Measurements from ENCODE around the gene ARID1A.

ARID1A gene

DNA sequence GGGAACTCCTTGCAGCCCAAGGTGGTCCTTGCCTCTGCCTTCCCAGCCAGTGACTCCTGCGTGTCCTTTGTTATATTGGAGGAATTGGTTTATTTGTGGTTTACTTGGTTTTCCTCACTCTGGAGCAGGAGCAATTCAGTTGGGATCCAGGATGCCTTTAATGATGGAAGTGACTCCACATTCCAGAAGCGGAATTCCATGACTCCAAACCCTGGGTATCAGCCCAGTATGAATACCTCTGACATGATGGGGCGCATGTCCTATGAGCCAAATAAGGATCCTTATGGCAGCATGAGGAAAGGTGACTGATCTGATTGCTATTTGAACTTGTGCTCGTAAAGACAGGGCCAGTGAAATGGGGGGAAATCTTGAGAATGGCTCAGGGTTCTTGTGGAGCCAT, 76.9 kb downstream of the ARID1A start:
- no peak for DNase-seq (ENCODE audit: low read depth)
- no peak overlapping the region for H3K4me3 ChIP-seq (ENCODE audit: low read depth, low read length)
- TF ChIP-seq, protein P1, sequence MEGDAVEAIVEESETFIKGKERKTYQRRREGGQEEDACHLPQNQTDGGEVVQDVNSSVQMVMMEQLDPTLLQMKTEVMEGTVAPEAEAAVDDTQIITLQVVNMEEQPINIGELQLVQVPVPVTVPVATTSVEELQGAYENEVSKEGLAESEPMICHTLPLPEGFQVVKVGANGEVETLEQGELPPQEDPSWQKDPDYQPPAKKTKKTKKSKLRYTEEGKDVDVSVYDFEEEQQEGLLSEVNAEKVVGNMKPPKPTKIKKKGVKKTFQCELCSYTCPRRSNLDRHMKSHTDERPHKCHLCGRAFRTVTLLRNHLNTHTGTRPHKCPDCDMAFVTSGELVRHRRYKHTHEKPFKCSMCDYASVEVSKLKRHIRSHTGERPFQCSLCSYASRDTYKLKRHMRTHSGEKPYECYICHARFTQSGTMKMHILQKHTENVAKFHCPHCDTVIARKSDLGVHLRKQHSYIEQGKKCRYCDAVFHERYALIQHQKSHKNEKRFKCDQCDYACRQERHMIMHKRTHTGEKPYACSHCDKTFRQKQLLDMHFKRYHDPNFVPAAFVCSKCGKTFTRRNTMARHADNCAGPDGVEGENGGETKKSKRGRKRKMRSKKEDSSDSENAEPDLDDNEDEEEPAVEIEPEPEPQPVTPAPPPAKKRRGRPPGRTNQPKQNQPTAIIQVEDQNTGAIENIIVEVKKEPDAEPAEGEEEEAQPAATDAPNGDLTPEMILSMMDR (IDR thresholded peaks at IDR 0.05; ENCODE audit: low read depth, low read length, missing control alignments): no peak

DNA sequence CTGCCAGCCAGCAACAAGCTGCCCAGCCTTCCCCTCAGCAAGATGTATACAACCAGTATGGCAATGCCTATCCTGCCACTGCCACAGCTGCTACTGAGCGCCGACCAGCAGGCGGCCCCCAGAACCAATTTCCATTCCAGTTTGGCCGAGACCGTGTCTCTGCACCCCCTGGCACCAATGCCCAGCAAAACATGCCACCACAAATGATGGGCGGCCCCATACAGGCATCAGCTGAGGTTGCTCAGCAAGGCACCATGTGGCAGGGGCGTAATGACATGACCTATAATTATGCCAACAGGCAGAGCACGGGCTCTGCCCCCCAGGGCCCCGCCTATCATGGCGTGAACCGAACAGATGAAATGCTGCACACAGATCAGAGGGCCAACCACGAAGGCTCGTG, 78.6 kb downstream of the ARID1A start:
- DNase-seq (ENCODE audit: low read depth): no peak
- H3K4me3 ChIP-seq (ENCODE audit: low read depth, low read length): no peak overlapping the region
- TF ChIP-seq, protein P1 (IDR thresholded peaks at IDR 0.05; ENCODE audit: low read depth, low read length, missing control alignments): no peak

DNA sequence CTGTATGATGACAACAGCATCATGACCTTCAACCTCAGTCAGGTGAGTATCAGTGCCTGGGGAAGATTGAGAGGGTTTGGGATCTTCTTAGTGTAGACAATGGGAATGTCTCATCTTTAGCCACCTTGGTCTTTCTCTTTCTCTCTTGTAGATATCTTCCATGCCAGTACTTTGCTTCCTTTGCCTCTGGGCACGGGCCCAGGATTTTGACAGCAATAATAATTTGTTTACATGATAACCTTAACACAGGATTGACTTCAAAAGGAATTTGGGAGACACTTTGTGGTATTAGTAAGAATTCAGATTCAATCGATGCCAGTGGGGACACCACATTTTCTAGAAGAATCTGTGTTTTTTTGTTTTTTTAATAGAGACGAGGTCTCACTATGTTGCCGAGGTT, 79.9 kb downstream of the ARID1A start:
- TF ChIP-seq, protein P1 (IDR thresholded peaks at IDR 0.05; ENCODE audit: low read depth, low read length, missing control alignments): no peak
- DNase-seq (ENCODE audit: low read depth): no peak
- no peak overlapping the region for H3K4me3 ChIP-seq (ENCODE audit: low read depth, low read length)

DNA sequence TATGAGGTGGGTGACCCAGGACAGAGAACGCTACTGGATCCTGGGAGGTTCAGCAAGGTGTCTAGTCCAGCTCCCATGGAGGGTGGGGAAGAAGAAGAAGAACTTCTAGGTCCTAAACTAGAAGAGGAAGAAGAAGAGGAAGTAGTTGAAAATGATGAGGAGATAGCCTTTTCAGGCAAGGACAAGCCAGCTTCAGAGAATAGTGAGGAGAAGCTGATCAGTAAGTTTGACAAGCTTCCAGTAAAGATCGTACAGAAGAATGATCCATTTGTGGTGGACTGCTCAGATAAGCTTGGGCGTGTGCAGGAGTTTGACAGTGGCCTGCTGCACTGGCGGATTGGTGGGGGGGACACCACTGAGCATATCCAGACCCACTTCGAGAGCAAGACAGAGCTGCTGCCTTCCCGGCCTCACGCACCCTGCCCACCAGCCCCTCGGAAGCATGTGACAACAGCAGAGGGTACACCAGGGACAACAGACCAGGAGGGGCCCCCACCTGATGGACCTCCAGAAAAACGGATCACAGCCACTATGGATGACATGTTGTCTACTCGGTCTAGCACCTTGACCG, 83.4 kb downstream of the ARID1A start:
- TF ChIP-seq, protein P1 (IDR thresholded peaks at IDR 0.05; ENCODE audit: low read depth, low read length, missing control alignments): no peak
- no peak for DNase-seq (ENCODE audit: low read depth)
- no peak overlapping the region for H3K4me3 ChIP-seq (ENCODE audit: low read depth, low read length)

DNA sequence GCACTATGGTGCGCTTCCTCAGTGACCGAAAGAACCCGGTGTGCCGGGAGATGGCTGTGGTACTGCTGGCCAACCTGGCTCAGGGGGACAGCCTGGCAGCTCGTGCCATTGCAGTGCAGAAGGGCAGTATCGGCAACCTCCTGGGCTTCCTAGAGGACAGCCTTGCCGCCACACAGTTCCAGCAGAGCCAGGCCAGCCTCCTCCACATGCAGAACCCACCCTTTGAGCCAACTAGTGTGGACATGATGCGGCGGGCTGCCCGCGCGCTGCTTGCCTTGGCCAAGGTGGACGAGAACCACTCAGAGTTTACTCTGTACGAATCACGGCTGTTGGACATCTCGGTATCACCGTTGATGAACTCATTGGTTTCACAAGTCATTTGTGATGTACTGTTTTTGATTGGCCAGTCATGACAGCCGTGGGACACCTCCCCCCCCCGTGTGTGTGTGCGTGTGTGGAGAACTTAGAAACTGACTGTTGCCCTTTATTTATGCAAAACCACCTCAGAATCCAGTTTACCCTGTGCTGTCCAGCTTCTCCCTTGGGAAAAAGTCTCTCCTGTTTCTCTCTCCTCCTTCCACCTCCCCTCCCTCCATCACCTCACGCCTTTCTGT, 84.6 kb downstream of the ARID1A start:
- no peak overlapping the region for H3K4me3 ChIP-seq (ENCODE audit: low read depth, low read length)
- TF ChIP-seq, protein P1 (IDR thresholded peaks at IDR 0.05; ENCODE audit: low read depth, low read length, missing control alignments): no peak
- no peak for DNase-seq (ENCODE audit: low read depth)

DNA sequence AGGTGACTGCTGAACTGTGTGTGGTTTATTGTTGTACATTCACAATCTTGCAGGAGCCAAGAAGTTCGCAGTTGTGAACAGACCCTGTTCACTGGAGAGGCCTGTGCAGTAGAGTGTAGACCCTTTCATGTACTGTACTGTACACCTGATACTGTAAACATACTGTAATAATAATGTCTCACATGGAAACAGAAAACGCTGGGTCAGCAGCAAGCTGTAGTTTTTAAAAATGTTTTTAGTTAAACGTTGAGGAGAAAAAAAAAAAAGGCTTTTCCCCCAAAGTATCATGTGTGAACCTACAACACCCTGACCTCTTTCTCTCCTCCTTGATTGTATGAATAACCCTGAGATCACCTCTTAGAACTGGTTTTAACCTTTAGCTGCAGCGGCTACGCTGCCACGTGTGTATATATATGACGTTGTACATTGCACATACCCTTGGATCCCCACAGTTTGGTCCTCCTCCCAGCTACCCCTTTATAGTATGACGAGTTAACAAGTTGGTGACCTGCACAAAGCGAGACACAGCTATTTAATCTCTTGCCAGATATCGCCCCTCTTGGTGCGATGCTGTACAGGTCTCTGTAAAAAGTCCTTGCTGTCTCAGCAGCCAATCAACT, 85.5 kb downstream of the ARID1A start:
- no peak overlapping the region for H3K4me3 ChIP-seq (ENCODE audit: low read depth, low read length)
- TF ChIP-seq, protein P1 (IDR thresholded peaks at IDR 0.05; ENCODE audit: low read depth, low read length, missing control alignments): no peak
- DNase-seq (ENCODE audit: low read depth): no peak
